Neutrophil (primary cell): ENCODE results near the gene GTF2H2.
A peak's percentile ranks its signal among the peaks of the same experiment; 100 is the strongest.
"Not testable (repeated sequence)": the region's sequence is repeated elsewhere in the genome, so short reads cannot be mapped to it uniquely, and the experiment has no call there.

Experiments used
- H3K27ac ChIP-seq: fragments of 200-600 bp; sonication (generic); 2 replicates; pipeline ENCODE4 v1.5.1; 2016; ENCODE audit warnings: mild to moderate bottlenecking, moderate library complexity
- H3K27me3 ChIP-seq: fragments of 200-600 bp; sonication (generic); 2 replicates; pipeline ENCODE4 v1.6.0; 2016; ENCODE audit warnings: mild to moderate bottlenecking
- H3K36me3 ChIP-seq: fragments of 200-600 bp; sonication (generic); 2 replicates; pipeline ENCODE4 v1.5.1; 2017
- H3K4me1 ChIP-seq, 2 experiments: fragments of 200-600 bp in 1 of 2; sonication (generic) in 1 of 2; 1 replicate in 1 of 2; 2 replicates in 1 of 2; pipeline versions ENCODE4 v1.5.1 to v1.6.1; 2013 to 2016; ENCODE audit warnings: low read depth in 1 of 2, low read length in 1 of 2, mild to moderate bottlenecking in 1 of 2, moderate library complexity in 1 of 2; ENCODE audit not compliant: control insufficient read depth in 1 of 2, insufficient read depth in 1 of 2
- H3K4me3 ChIP-seq, 2 experiments: fragments of 200-600 bp in 1 of 2; sonication (generic) in 1 of 2; 1 replicate in 1 of 2; 2 replicates in 1 of 2; pipeline ENCODE4 v1.5.1; 2013 to 2016; ENCODE audit warnings: low read depth in 1 of 2, low read length in 1 of 2, mild to moderate bottlenecking in 1 of 2, moderate library complexity in 1 of 2
- H3K9me3 ChIP-seq: fragments of 200-600 bp; sonication (generic); 2 replicates; pipeline ENCODE4 v1.5.1; 2016
- TF ChIP-seq, protein P1 (sequence below): fragments of 200-600 bp; sonication (generic); IDR thresholded peaks from 2 replicates; pipeline ENCODE4 v1.5.1; 2016; ENCODE audit warnings: antibody characterized with exemption

GTF2H2 gene

DNA sequence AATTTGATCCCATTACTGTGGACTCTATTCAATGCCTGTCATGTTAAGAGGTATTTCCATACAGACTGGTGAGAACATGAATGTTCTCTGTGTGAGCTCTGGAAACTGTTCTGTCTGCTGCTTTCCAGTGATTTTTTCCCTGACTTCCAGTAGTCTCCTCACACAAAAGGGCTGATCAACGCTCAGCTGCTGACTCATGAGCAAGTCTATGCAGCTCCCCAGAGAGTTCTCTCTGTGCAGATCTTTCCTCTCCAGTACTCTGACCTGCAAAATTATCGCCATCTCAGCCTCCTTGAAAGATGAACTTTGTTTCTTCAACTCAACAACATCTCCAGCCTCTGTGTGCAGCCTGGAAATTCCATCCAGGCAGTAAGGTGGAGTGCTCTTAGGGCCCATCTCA is 23.3 kb downstream of the GTF2H2 start:
- H3K4me3 ChIP-seq, H3K27ac ChIP-seq, H3K27me3 ChIP-seq, H3K9me3 ChIP-seq, H3K4me1 ChIP-seq, H3K36me3 ChIP-seq: not testable (repeated sequence)

DNA sequence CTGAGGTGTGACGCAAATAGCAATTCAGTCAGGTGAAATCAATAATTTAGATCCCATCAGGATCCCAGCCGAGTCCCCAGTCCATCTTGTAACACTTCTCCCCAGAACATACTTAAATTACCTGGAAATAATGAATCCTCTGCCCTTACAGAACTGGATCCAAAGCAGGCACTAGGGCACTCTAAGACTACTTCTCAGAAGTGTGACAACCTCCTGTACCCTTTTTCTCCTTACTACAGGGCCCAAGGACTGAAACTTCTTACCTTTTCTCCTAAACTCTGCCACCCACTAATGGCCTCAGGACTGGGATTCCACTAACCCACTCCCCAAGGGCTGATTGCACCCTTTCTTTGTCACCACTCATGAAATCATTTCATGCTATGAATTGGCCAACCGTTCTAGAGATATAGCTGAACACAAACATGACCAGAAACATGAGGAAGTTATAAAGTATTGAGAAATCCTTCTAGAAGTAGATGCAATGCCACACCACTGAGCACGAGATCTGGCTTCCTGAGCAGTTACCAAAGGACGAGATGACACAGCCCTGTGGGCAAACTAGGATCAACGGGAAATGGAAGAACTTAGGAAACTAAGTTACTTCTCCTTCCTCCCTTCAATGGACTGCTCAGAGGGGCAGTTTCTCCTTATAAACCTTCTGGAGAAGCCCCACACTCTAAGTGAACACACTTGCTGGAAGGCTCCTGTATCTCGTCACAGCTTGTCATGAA is 36.3 kb downstream of the GTF2H2 start:
- H3K4me3 ChIP-seq, H3K4me1 ChIP-seq, H3K9me3 ChIP-seq, H3K27me3 ChIP-seq, H3K36me3 ChIP-seq: not testable (repeated sequence)
- peak overlapping the region; percentile 91 for H3K27ac ChIP-seq

DNA sequence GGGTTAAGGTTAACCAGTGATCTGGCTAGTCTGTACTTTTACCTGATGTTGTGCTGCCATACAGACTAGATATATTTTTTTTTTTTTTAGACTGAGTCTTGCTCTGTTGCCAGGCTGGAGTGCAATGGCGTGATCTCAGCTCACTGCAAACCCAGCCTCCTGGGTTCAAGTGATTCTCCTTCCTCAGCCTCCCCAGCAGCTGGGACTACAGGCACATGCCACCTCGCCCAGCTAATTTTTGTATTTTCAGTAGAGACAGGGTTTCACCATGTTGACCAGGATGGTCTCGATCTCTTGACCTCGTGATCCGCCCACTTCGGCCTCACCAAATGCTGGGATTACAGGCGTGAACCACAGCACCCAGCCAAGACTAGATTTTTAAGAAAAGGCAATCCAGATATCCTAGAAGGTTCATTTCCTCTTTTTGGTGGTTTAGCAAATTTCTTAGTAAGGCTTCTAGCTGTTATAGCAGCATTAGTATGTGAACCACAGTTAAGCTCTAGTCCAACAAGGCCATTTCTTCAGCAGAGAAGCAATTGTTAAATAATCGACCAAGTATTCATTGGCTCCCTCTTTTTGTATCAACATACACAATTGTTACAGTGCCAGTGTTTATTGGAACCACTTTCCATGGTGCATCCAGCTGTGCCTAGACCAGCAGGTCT is 42.1 kb downstream of the GTF2H2 start, which contains the start of gene NAIP:
Gene NAIP, minus strand, starts transcription at position 51 of the 665 bp plus-strand sequence. CDS start 12,424 bp downstream, outside the sequence.
- H3K36me3 ChIP-seq, H3K9me3 ChIP-seq, H3K4me1 ChIP-seq, H3K27ac ChIP-seq, H3K27me3 ChIP-seq, H3K4me3 ChIP-seq: not testable (repeated sequence)

DNA sequence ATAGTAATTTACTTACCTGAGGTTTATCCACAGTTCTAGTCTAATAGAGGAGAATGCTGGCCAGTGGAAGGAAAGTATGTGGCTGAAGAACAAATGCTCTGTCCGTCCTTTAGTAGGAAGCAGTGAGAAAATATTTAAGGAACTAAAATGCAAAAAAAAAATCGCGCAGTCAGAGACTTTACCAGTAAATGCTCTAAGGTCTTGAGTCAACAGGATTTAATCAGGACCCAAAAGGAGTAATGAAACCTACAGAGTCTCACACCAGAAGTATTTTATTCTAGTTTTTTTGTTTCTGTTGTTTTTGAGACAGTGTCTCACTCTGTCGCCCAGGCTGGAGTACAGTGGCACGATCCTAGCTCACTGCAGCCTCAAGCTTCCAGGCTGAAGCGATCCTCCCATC is 46.8 kb downstream of the GTF2H2 start:
- H3K27me3 ChIP-seq, H3K4me3 ChIP-seq, H3K4me1 ChIP-seq, H3K27ac ChIP-seq, H3K9me3 ChIP-seq, H3K36me3 ChIP-seq: not testable (repeated sequence)

DNA sequence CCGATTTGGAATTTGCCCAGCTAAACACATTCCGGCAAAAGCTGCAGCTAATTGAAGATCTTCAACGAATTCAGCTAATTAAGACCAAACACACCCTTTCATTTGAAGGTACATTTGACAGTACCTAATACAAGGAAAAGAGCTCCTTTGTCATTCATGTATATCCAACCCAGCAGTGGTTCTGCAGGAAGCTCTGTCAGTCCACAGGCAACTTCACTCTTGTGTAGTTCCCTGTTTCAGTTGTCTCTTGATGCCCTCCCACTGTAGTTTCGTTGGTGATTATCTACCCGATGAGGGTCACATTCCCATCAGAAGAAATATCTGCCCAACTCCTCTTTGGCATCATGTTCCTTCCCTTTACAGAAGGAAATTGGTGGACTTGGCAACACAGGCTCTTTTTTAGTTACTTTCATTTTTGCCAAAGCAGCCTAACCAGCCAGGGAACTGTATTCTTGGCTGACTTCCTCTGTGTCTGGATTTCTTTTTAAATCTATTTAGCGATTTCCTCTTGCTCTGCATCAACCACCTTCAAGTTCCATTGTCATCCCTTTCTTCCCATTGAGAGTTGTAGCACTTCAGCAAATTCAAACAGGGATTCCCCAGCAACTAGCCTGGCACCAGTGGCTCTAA is 49.0 kb downstream of the GTF2H2 start:
- not testable (repeated sequence) for H3K4me1 ChIP-seq, H3K27ac ChIP-seq, H3K36me3 ChIP-seq, H3K9me3 ChIP-seq, H3K4me3 ChIP-seq, H3K27me3 ChIP-seq

DNA sequence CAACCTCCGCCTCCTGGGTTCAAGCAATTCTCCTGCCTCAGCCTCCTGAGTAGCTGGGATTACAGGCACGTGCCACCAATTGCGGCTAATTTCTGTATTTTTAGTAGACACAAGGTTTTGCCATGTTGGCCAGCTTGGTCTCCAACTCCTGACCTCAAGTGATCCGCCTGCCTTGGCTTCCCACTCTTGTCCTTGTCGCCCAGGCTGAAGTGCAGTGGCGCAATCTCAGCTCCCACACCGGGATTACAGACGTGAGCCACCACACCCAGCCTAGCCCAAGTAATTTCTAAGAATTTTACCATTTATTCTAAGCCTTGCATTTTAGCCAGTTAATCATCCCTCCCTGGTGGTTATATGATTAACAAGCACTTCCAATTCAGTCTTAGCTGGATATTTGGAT is 53.3 kb downstream of the GTF2H2 start:
- TF ChIP-seq, protein P1, sequence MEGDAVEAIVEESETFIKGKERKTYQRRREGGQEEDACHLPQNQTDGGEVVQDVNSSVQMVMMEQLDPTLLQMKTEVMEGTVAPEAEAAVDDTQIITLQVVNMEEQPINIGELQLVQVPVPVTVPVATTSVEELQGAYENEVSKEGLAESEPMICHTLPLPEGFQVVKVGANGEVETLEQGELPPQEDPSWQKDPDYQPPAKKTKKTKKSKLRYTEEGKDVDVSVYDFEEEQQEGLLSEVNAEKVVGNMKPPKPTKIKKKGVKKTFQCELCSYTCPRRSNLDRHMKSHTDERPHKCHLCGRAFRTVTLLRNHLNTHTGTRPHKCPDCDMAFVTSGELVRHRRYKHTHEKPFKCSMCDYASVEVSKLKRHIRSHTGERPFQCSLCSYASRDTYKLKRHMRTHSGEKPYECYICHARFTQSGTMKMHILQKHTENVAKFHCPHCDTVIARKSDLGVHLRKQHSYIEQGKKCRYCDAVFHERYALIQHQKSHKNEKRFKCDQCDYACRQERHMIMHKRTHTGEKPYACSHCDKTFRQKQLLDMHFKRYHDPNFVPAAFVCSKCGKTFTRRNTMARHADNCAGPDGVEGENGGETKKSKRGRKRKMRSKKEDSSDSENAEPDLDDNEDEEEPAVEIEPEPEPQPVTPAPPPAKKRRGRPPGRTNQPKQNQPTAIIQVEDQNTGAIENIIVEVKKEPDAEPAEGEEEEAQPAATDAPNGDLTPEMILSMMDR = no peak
- Histone ChIP-seq H3K4me3 (no peak overlapping the region), H3K4me1 (peaks cover 0 to 5% of the 10 kb centered on the region in 2 experiments), H3K27ac (no peak overlapping the region), H3K36me3 (peaks cover 20% of the 10 kb centered on the region), H3K27me3 (no peaks in the 10 kb centered on the region), H3K9me3 (no peaks in the 10 kb centered on the region)

DNA sequence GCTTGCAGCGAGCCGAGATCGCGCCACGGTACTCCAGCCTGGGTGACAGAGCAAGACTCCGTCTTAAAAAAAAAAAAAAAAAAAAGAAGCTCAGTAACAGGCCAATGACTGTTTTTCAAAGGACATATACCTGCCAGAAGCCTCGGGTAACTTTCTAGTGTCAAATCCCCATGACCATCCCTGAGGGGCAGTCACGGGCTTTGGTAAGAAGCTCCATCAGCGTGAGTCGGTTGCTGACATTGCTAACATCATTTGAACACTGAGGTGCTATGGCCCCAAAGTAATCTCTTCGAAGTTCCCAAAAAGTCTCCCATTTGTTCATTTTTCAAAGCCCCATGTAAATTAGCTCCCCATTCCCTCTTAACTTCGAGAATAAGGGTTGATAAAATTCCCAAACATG is 53.9 kb downstream of the GTF2H2 start:
- Histone ChIP-seq H3K27ac (no peak overlapping the region), H3K4me1 (peaks cover 0 to 5% of the 10 kb centered on the region in 2 experiments), H3K4me3 (no peak overlapping the region), H3K27me3 (no peaks in the 10 kb centered on the region), H3K9me3 (no peaks in the 10 kb centered on the region), H3K36me3 (peaks cover 20% of the 10 kb centered on the region)
- TF ChIP-seq, protein P1 = no peak
